ENCODE measurements around the gene ZNF32. TPM values are rescaled to one million over a fixed set of nuclear protein-coding genes. Genes with fewer than 3 reads are reported as not detected.

The ZNF32 gene
- total and polyA plus RNA-seq, 8 donors = 14.8 to 56.3 (median 22.1) TPM

Other genes starting within 250 kb of the ZNF32 start
- gene HNRNPF, start 239.7 kb downstream of the ZNF32 start, total RNA-seq = 100 to 1,000 TPM in 1 of 6 donors, 10 to 100 TPM in 5; 51.9 to 103 (median 84.5) TPM
- gene HNRNPF, start 239.7 kb downstream of the ZNF32 start, polyA plus RNA-seq = 10 to 100 TPM; 26.5 to 56.8 TPM
- gene ZNF487, start 211.8 kb downstream of the ZNF32 start, total RNA-seq = 1 to 10 TPM in 5 of 6 donors, under 1 TPM in 1; 0.85 to 3.0 (median 1.7) TPM
- gene ZNF487, start 211.8 kb downstream of the ZNF32 start, polyA plus RNA-seq = 1 to 10 TPM; 2.2 to 5.0 TPM
- 1 to 10 TPM; 1.2 to 3.5 (median 2.4) TPM for gene ZNF239, start 74.3 kb downstream of the ZNF32 start, total RNA-seq
- 1 to 10 TPM; 4.8 to 5.1 TPM for gene ZNF239, start 74.3 kb downstream of the ZNF32 start, polyA plus RNA-seq
- gene ZNF485, start 42.4 kb downstream of the ZNF32 start, total RNA-seq = 1 to 10 TPM; 3.5 to 5.7 (median 4.3) TPM
- gene ZNF485, start 42.4 kb downstream of the ZNF32 start, polyA plus RNA-seq = 1 to 10 TPM; 2.8 to 3.3 TPM